Liver (tissue), 9 donors: ENCODE results near the gene FXYD2. TPM values are rescaled to one million over a fixed set of nuclear protein-coding genes. Genes with fewer than 3 reads are reported as not detected.

ENCODE experiments used
- DNase-seq: peaks from one replicate; pipeline ENCODE4 v3.0.0-alpha.2; 2017; ENCODE audit warnings: low spot score
- H3K27ac ChIP-seq, 2 donors: one replicate each; pipeline ENCODE4 v1.7.0; 2013; ENCODE audit warnings: inconsistent platforms in 2 of 2, low read length in 2 of 2, control low read depth in 1 of 2, low read depth in 1 of 2, mild to moderate bottlenecking in 1 of 2
- H3K27me3 ChIP-seq, 4 donors: one replicate each; pipeline versions ENCODE4 v1.6.1 to v1.7.0; 2013; ENCODE audit warnings: low read length in 3 of 4, inconsistent platforms in 1 of 4, mild to moderate bottlenecking in 1 of 4, moderate library complexity in 1 of 4; ENCODE audit not compliant: control insufficient read depth in 4 of 4, insufficient read depth in 4 of 4
- H3K36me3 ChIP-seq, 4 donors: one replicate each; pipeline versions ENCODE4 v1.6.1 to v1.7.0; 2013; ENCODE audit warnings: low read length in 3 of 4, mild to moderate bottlenecking in 3 of 4, low read depth in 1 of 4, moderate library complexity in 1 of 4; ENCODE audit not compliant: control insufficient read depth in 4 of 4, insufficient read depth in 3 of 4
- H3K4me1 ChIP-seq, 4 donors: one replicate each; pipeline versions ENCODE4 v1.6.1 to v1.7.0; 2013; ENCODE audit warnings: low read length in 3 of 4, mild to moderate bottlenecking in 3 of 4, moderate library complexity in 1 of 4; ENCODE audit not compliant: control insufficient read depth in 4 of 4, insufficient read depth in 4 of 4
- H3K4me3 ChIP-seq, 3 donors: one replicate each; pipeline versions ENCODE4 v1.6.1 to v1.7.0; 2013; ENCODE audit warnings: low read length in 3 of 3, control low read depth in 1 of 3, low read depth in 1 of 3, mild to moderate bottlenecking in 1 of 3
- H3K9ac ChIP-seq, 2 donors: one replicate each; pipeline ENCODE4 v1.7.0; 2013; ENCODE audit warnings: low read length in 2 of 2, mild to moderate bottlenecking in 2 of 2, moderate library complexity in 2 of 2, control low read depth in 1 of 2, low read depth in 1 of 2
- H3K9me3 ChIP-seq, 4 donors: one replicate each; pipeline versions ENCODE4 v1.6.1 to v1.7.0; 2013; ENCODE audit warnings: low read length in 3 of 4; ENCODE audit not compliant: control insufficient read depth in 4 of 4
- ATF3 ChIP-seq: IDR thresholded peaks from 2 replicates; pipeline ENCODE4 v1.6.1; 2016; ENCODE audit warnings: antibody characterized with exemption
- CTCF ChIP-seq: fragments of 150-350 bp; IDR thresholded peaks from 2 replicates; pipeline ENCODE4 v1.5.1; 2017; ENCODE audit warnings: improper control_type of control experiment, low read depth, low read length; ENCODE audit not compliant: missing input control
- EGR1 ChIP-seq, 2 donors: IDR thresholded peaks; 2 replicates each; pipeline ENCODE4 v1.6.1; 2016 to 2018; ENCODE audit warnings: antibody characterized with exemption in 2 of 2, low read depth in 2 of 2
- FOXA1 ChIP-seq: IDR thresholded peaks from 2 replicates; pipeline ENCODE4 v1.6.1; 2016; ENCODE audit warnings: antibody characterized with exemption
- FOXA2 ChIP-seq: IDR thresholded peaks from 2 replicates; pipeline ENCODE4 v1.6.1; 2016; ENCODE audit warnings: antibody characterized with exemption
- GABPA ChIP-seq, 2 donors: IDR thresholded peaks in 1 of 2; conservative IDR thresholded peaks in 1 of 2; 2 replicates each; pipeline ENCODE4 v1.6.1; 2016; ENCODE audit warnings: antibody characterized with exemption in 2 of 2, mild to moderate bottlenecking in 1 of 2, moderate library complexity in 1 of 2
- HNF4A ChIP-seq, 2 donors: conservative IDR thresholded peaks; 2 replicates each; pipeline ENCODE4 v1.6.1; 2016; ENCODE audit warnings: antibody characterized with exemption in 2 of 2, mild to moderate bottlenecking in 2 of 2
- HNF4G ChIP-seq: IDR thresholded peaks from 2 replicates; pipeline ENCODE4 v1.6.1; 2016; ENCODE audit warnings: antibody characterized with exemption
- JUND ChIP-seq, 2 donors: IDR thresholded peaks; 2 replicates each; pipeline ENCODE4 v1.6.1; 2016; ENCODE audit warnings: antibody characterized with exemption in 2 of 2
- NR2F2 ChIP-seq: IDR thresholded peaks from 2 replicates; pipeline ENCODE4 v1.6.1; 2016; ENCODE audit warnings: antibody characterized with exemption
- RAD21 ChIP-seq, 2 donors: IDR thresholded peaks; 2 replicates each; pipeline ENCODE4 v1.6.1; 2016; ENCODE audit warnings: antibody characterized with exemption in 2 of 2, mild to moderate bottlenecking in 2 of 2
- SP1 ChIP-seq: IDR thresholded peaks from 2 replicates; pipeline ENCODE4 v1.6.1; 2018; ENCODE audit warnings: antibody characterized with exemption, mild to moderate bottlenecking
- TAF1 ChIP-seq: conservative IDR thresholded peaks from 2 replicates; pipeline ENCODE4 v1.6.1; 2016; ENCODE audit warnings: antibody characterized with exemption, mild to moderate bottlenecking
- YY1 ChIP-seq: IDR thresholded peaks from 2 replicates; pipeline ENCODE4 v1.6.1; 2016; ENCODE audit warnings: antibody characterized with exemption, mild to moderate bottlenecking
- WGBS: extraction: QIAGEN DNeasy Blood & Tissue Kit; methylation state at CpG from one replicate; pipeline ENCODE4 v1.1.7; 2013; 5-methylcytosine and 5-hydroxymethylcytosine counted together
- polyA plus RNA-seq, 2 donors: library from polyadenylated mRNA; stranded (reverse) in 1 of 2; unstranded in 1 of 2; fragments of 200-250 nt in 1 of 2; fragments of >200 nt in 1 of 2; fragmentation: Nextera tagmentation in 1 of 2; extraction: Ambion mirVana in 1 of 2; gene quantifications; one replicate each; pipeline versions ENCODE4 v1.2.1 to v1.2.3, GENCODE V29; 2013 to 2015
- total RNA-seq, 2 donors: library from RNA; depleted of rRNA; stranded (reverse); fragments of >200 nt; gene quantifications; one replicate each; pipeline ENCODE4 v1.2.3, GENCODE V29; 2014
- TF ChIP-seq, protein P1 (sequence below): IDR thresholded peaks from 2 replicates; pipeline ENCODE4 v1.6.1; 2016; ENCODE audit warnings: antibody characterized with exemption
- TF ChIP-seq, protein P2 (sequence below): IDR thresholded peaks from 2 replicates; pipeline ENCODE4 v1.6.1; 2016; ENCODE audit warnings: antibody characterized with exemption
- donor health status: healthy.
- donor health status: healthy.
- donor health status: healthy.
- donor health status: healthy.
- donor health status: healthy.

The FXYD2 gene
- total and polyA plus RNA-seq, 4 donors = 20.2 to 105 (median 41.8) TPM

GRCh38 chr11:117839380-117839881 lies 14.9 kb upstream of the FXYD2 start:
- no peak for TF ChIP-seq FOXA1
- no peak for TF ChIP-seq RAD21 (IDR thresholded peaks at IDR 0.05)
- no peak for TF ChIP-seq CTCF
- Histone ChIP-seq H3K27ac (no peak overlapping the region), H3K27me3 (no peaks in the 10 kb centered on the region), H3K36me3 (no peaks in the 10 kb centered on the region), H3K4me3 (no peak overlapping the region), H3K4me1 (no peaks in the 10 kb centered on the region), H3K9me3 (no peaks in the 10 kb centered on the region), H3K9ac (no peak overlapping the region)
- WGBS = 75% methylated on average over 7 of the region's 7 CpGs
- DNase-seq = no peak

DNA sequence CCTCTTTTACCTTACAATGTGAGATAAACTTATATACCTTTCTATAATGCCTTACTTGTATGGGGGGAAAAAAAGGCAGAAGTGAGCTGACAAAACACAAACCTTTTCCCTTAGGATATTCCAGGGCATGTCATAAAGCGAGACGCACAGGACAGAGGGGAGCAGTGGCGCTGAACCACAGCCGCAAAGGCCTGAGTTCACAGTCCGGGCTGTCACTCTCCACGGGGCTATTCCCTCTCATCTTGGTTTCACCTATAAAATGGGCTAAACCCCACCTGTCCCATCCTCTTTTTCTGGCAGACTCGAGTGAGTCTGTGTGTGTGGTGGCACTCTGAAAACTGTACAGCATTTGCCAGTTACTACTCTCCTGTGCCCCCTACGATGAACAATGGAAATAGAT lies 14.4 kb upstream of the FXYD2 start:
- no peak for DNase-seq
- H3K9me3 ChIP-seq = no peaks in the 10 kb centered on the region
- no peak for TF ChIP-seq NR2F2
- H3K27ac ChIP-seq = no peak overlapping the region
- H3K27me3 ChIP-seq = no peaks in the 10 kb centered on the region
- H3K4me3 ChIP-seq = no peak overlapping the region
- no peaks in the 10 kb centered on the region for H3K36me3 ChIP-seq
- no peaks in the 10 kb centered on the region for H3K4me1 ChIP-seq
- 77% methylated on average over 8 of the region's 8 CpGs for WGBS
- H3K9ac ChIP-seq = no peak overlapping the region

DNA sequence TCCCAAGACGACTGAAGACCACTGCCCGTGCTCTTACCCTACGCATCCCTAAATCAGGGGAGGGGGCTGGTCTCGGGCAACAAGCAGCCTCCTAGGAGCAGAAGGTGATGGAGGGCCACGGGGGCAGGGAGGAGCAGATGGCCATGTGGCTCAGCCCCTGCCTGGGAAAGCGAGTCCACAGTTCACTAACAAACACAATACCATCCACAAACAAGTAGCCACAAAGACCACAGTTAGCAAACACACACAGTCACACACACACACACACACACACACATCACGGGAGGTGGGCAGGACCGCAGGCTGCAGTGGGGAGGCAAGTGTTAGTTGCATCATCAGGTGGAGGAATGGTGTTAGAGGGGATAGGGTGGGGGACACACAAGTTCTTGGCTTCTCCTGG lies 13.2 kb upstream of the FXYD2 start:
- Histone ChIP-seq H3K4me1 (no peaks in the 10 kb centered on the region), H3K9ac (no peak overlapping the region), H3K27me3 (no peaks in the 10 kb centered on the region), H3K9me3 (no peaks in the 10 kb centered on the region), H3K36me3 (no peaks in the 10 kb centered on the region), H3K27ac (no peak overlapping the region), H3K4me3 (no peak overlapping the region)
- TF ChIP-seq CTCF = no peak
- no peak for TF ChIP-seq TAF1
- no peak for TF ChIP-seq JUND (IDR thresholded peaks at IDR 0.05)
- TF ChIP-seq FOXA2 = no peak
- no peak for DNase-seq
- WGBS = 67% methylated on average over 8 of the region's 8 CpGs

GRCh38 chr11:117837070-117837776 lies 12.7 kb upstream of the FXYD2 start:
- WGBS = 72% methylated on average over 18 of the region's 18 CpGs
- Histone ChIP-seq H3K9me3 (no peaks in the 10 kb centered on the region), H3K4me3 (no peak overlapping the region), H3K27me3 (no peaks in the 10 kb centered on the region), H3K9ac (no peak overlapping the region), H3K36me3 (no peaks in the 10 kb centered on the region), H3K27ac (no peak overlapping the region), H3K4me1 (no peaks in the 10 kb centered on the region)
- peak; percentile 30 for DNase-seq
- TF ChIP-seq EGR1 (IDR thresholded peaks at IDR 0.05; ENCODE audit: low read depth in 2 of 2) (no peak), FOXA2 (no peak), YY1 (no peak), ATF3 (no peak), JUND (IDR thresholded peaks at IDR 0.05) (no peak), SP1 (no peak), TAF1 (no peak), HNF4G (no peak), NR2F2 (no peak), GABPA (IDR thresholded peaks at IDR 0.05 in 1 of 2, conservative IDR thresholded peaks at IDR 0.05 in 1 of 2) (no peak), RAD21 (IDR thresholded peaks at IDR 0.05) (no peak), HNF4A (conservative IDR thresholded peaks at IDR 0.05) (no peak), FOXA1 (no peak)
- TF ChIP-seq, protein P1, sequence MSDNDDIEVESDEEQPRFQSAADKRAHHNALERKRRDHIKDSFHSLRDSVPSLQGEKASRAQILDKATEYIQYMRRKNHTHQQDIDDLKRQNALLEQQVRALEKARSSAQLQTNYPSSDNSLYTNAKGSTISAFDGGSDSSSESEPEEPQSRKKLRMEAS = no peak
- TF ChIP-seq, protein P2, sequence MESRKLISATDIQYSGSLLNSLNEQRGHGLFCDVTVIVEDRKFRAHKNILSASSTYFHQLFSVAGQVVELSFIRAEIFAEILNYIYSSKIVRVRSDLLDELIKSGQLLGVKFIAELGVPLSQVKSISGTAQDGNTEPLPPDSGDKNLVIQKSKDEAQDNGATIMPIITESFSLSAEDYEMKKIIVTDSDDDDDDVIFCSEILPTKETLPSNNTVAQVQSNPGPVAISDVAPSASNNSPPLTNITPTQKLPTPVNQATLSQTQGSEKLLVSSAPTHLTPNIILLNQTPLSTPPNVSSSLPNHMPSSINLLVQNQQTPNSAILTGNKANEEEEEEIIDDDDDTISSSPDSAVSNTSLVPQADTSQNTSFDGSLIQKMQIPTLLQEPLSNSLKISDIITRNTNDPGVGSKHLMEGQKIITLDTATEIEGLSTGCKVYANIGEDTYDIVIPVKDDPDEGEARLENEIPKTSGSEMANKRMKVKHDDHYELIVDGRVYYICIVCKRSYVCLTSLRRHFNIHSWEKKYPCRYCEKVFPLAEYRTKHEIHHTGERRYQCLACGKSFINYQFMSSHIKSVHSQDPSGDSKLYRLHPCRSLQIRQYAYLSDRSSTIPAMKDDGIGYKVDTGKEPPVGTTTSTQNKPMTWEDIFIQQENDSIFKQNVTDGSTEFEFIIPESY = no peak
